ENCODE data around the gene RABL2B. TPM values are rescaled to one million over a fixed set of nuclear protein-coding genes. Genes with fewer than 3 reads are reported as not detected.
"Not testable (repeated sequence)": the region's sequence is repeated elsewhere in the genome, so short reads cannot be mapped to it uniquely, and the experiment has no call there.

Gene RABL2B
- total and polyA plus RNA-seq, 4 donors, result 14.9 to 79.2 (median 50.2) TPM

DNA sequence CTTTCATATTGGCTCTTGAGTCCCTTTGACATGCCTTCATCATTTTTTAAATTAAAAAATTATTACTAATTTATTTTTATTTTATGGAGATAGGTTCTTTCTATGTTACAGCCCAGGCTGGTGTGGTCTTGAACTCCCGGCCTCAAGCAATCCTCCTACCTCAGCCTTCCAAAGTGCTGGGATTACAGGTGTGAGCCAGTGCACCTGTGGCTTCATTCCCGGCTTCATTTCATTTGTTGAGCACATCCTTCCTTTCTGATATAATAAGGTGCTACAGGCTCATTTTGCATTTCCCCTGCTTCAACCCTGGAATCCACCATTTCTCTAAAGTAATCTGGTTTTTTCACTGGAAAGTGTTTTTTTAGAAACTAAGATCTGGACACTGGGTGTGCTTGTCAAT lies 21.6 kb downstream of the RABL2B start:
- not testable (repeated sequence) for H3K27ac ChIP-seq (ENCODE audit: low read depth, low read length); H3K36me3 ChIP-seq (ENCODE audit: control insufficient read depth, insufficient read depth, low read length); H3K4me3 ChIP-seq (ENCODE audit: low read depth, low read length); H3K4me1 ChIP-seq (ENCODE audit: control insufficient read depth, insufficient read depth, low read length); DNase-seq (ENCODE audit: low read depth in 4 of 6, low spot score in 6 of 6); H3K9me3 ChIP-seq (ENCODE audit: control insufficient read depth, insufficient read depth, low read length); H3K27me3 ChIP-seq (ENCODE audit: control insufficient read depth, insufficient read depth, low read length)
- no CpG with 5 or more reads among the region's 2 CpGs for WGBS (ENCODE audit: insufficient coverage)

GRCh38 chr22:50759597-50760341 lies 23.7 kb downstream of the RABL2B start:
- H3K9me3 ChIP-seq (ENCODE audit: control insufficient read depth, insufficient read depth, low read length); H3K27me3 ChIP-seq (ENCODE audit: control insufficient read depth, insufficient read depth, low read length); H3K4me3 ChIP-seq (ENCODE audit: low read depth, low read length); DNase-seq (ENCODE audit: low read depth in 4 of 6, low spot score in 6 of 6); H3K4me1 ChIP-seq (ENCODE audit: control insufficient read depth, insufficient read depth, low read length); H3K27ac ChIP-seq (ENCODE audit: low read depth, low read length); H3K36me3 ChIP-seq (ENCODE audit: control insufficient read depth, insufficient read depth, low read length): not testable (repeated sequence)
- WGBS (ENCODE audit: insufficient coverage), result no CpG with 5 or more reads among the region's 10 CpGs

GRCh38 chr22:50756949-50757491 lies 26.4 kb downstream of the RABL2B start:
- peak in 1 of 6 donors; percentile 14 for DNase-seq (ENCODE audit: low read depth in 4 of 6, low spot score in 6 of 6)
- not testable (repeated sequence) for H3K4me1 ChIP-seq (ENCODE audit: control insufficient read depth, insufficient read depth, low read length); H3K27me3 ChIP-seq (ENCODE audit: control insufficient read depth, insufficient read depth, low read length); H3K27ac ChIP-seq (ENCODE audit: low read depth, low read length); H3K36me3 ChIP-seq (ENCODE audit: control insufficient read depth, insufficient read depth, low read length); H3K9me3 ChIP-seq (ENCODE audit: control insufficient read depth, insufficient read depth, low read length)
- peak overlapping the region; percentile 40 for H3K4me3 ChIP-seq (ENCODE audit: low read depth, low read length)
- WGBS (ENCODE audit: insufficient coverage), result 0% methylated on average over 18 of the region's 24 CpGs

DNA sequence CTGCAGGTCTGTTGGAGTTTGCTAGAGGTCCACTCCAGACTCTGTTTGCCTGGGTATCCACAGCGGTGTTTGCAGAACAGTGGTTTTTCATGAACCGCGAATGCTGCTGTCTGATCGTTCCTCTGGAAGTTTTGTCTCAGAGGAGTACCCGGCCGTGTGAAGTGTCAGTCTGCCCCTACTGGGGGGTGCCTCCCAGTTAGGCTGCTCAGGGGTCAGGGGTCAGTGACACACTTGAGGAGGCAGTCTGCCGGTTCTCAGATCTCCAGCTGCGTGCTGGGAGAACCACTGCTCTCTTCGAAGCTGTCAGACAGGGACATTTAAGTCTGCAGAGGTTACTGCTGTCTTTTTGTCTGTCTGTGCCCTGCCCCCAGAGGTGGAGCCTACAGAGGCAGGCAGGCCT lies 27.0 kb downstream of the RABL2B start:
- not testable (repeated sequence) for H3K4me3 ChIP-seq (ENCODE audit: low read depth, low read length); H3K36me3 ChIP-seq (ENCODE audit: control insufficient read depth, insufficient read depth, low read length); H3K9me3 ChIP-seq (ENCODE audit: control insufficient read depth, insufficient read depth, low read length); H3K27ac ChIP-seq (ENCODE audit: low read depth, low read length); H3K27me3 ChIP-seq (ENCODE audit: control insufficient read depth, insufficient read depth, low read length); H3K4me1 ChIP-seq (ENCODE audit: control insufficient read depth, insufficient read depth, low read length); DNase-seq (ENCODE audit: low read depth in 4 of 6, low spot score in 6 of 6)
- WGBS (ENCODE audit: insufficient coverage), result 11% methylated on average over 5 of the region's 9 CpGs

DNA sequence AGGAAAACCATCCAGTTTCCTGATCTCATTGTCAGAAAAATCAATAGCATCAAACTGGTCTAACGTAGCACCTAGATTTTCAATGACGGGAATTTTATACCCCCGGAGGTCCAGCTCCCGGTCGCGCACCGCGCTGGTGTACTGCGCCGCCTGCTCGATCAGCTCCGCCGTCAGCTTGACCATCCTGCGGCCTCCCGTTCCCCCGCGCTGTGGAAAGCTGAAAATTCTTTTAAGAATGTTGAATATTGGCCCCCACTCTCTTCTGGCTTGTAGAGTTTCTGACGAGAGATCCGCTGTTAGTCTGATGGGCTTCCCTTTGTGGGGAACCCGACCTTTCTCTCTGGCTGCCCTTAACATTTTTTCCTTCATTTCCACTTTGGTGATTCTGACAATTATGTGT lies 28.2 kb downstream of the RABL2B start:
- not testable (repeated sequence) for H3K4me1 ChIP-seq (ENCODE audit: control insufficient read depth, insufficient read depth, low read length); DNase-seq (ENCODE audit: low read depth in 4 of 6, low spot score in 6 of 6); H3K36me3 ChIP-seq (ENCODE audit: control insufficient read depth, insufficient read depth, low read length); H3K27ac ChIP-seq (ENCODE audit: low read depth, low read length); H3K27me3 ChIP-seq (ENCODE audit: control insufficient read depth, insufficient read depth, low read length); H3K9me3 ChIP-seq (ENCODE audit: control insufficient read depth, insufficient read depth, low read length); H3K4me3 ChIP-seq (ENCODE audit: low read depth, low read length)
- 80% methylated on average over 1 of the region's 20 CpGs for WGBS (ENCODE audit: insufficient coverage)

DNA sequence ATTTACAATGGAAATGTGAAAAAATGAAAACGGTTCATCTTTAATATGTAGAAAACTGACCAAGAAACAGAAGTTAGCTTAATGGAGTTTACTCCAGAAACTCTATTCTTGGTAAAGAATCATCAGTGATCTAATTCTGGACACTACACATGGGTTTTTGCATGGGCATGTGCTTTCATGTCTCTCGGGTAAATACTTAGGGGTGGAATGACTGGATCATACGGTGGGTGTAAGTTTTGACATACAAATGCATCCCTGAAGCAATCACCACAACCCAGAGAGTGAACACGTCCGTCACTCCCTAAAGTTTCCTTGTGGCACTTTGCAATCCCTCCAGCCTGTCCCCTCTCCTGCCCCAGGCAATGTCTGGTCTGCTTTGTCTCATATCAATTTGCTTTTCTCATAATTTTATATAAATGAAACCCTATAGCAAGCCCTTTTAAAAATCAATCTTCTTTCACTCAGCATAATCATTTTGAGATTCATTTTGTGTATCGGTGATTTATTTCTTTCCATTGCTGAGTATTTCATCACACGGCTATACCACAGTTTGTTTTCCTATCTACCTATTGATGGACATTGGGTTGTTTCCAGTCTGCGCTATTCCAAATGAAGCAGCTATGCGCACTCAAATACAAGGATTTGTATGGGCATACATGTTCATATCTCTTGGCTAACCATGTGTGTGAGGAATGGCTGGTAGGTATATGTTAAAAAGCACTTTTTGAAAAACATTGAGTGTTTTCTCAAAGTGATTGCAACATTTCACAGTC lies 33.9 kb downstream of the RABL2B start:
- H3K36me3 ChIP-seq (ENCODE audit: control insufficient read depth, insufficient read depth, low read length); H3K9me3 ChIP-seq (ENCODE audit: control insufficient read depth, insufficient read depth, low read length); H3K4me1 ChIP-seq (ENCODE audit: control insufficient read depth, insufficient read depth, low read length); H3K27me3 ChIP-seq (ENCODE audit: control insufficient read depth, insufficient read depth, low read length); H3K4me3 ChIP-seq (ENCODE audit: low read depth, low read length); H3K27ac ChIP-seq (ENCODE audit: low read depth, low read length); DNase-seq (ENCODE audit: low read depth in 4 of 6, low spot score in 6 of 6): not testable (repeated sequence)
- WGBS (ENCODE audit: insufficient coverage), result no CpG with 5 or more reads among the region's 9 CpGs

DNA sequence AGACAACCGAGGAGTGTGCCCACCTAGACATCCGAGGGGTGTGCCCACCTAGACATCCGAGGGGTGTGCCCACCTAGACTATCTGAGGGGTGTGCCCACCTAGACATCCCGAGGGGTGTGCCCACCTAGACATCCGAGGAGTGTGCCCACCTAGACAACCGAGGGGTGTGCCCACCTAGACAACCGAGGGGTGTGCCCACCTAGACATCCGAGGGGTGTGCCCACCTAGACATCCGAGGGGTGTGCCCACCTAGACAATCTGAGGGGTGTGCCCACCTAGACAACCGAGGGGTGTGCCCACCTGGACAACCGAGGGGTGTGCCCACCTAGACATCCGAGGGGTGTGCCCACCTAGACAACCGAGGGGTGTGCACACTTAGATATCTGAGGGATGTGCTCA lies 34.8 kb downstream of the RABL2B start:
- H3K4me3 ChIP-seq (ENCODE audit: low read depth, low read length); H3K27ac ChIP-seq (ENCODE audit: low read depth, low read length); H3K4me1 ChIP-seq (ENCODE audit: control insufficient read depth, insufficient read depth, low read length); DNase-seq (ENCODE audit: low read depth in 4 of 6, low spot score in 6 of 6); H3K36me3 ChIP-seq (ENCODE audit: control insufficient read depth, insufficient read depth, low read length); H3K27me3 ChIP-seq (ENCODE audit: control insufficient read depth, insufficient read depth, low read length); H3K9me3 ChIP-seq (ENCODE audit: control insufficient read depth, insufficient read depth, low read length): not testable (repeated sequence)
- 89% methylated on average over 9 of the region's 13 CpGs for WGBS (ENCODE audit: insufficient coverage)

DNA sequence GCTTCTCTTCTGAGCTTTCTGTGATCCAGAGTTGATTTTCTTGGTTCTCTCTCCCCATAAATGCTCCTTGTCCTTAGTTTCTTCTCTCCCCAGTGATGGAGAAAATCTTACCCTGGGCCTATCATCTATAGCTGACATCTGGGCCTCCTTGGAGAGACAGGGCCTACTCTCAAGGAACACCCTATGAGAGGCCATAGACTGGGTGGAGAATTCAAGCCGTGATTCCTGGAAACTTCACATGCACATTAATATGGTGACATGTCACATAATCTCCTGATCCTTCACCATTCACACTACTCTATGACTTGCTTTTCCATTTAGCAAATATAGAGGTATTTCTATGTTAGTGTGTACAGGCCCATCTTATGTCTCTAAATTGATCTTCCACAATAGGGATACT lies 35.9 kb downstream of the RABL2B start:
- DNase-seq (ENCODE audit: low read depth in 4 of 6, low spot score in 6 of 6); H3K4me1 ChIP-seq (ENCODE audit: control insufficient read depth, insufficient read depth, low read length); H3K27me3 ChIP-seq (ENCODE audit: control insufficient read depth, insufficient read depth, low read length); H3K4me3 ChIP-seq (ENCODE audit: low read depth, low read length); H3K9me3 ChIP-seq (ENCODE audit: control insufficient read depth, insufficient read depth, low read length); H3K27ac ChIP-seq (ENCODE audit: low read depth, low read length); H3K36me3 ChIP-seq (ENCODE audit: control insufficient read depth, insufficient read depth, low read length): not testable (repeated sequence)
- WGBS (ENCODE audit: insufficient coverage), result no CpG with 5 or more reads among the region's 1 CpG

DNA sequence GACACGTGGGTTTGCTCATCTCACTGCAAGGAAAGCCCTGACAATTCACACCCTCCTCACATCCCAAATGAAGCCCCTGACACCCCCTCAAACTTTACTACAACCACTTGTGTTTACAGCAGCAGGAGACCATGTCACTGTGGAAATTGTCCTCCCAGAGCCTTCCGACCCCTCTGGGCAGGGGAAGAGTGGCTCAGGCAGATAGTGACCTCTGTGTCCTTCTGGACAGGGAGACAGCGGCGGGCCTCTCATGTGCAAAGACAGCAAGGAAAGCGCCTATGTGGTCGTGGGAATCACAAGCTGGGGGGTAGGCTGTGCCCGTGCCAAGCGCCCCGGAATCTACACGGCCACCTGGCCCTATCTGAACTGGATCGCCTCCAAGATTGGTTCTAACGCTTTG lies 39.0 kb downstream of the RABL2B start:
- H3K4me1 ChIP-seq (ENCODE audit: control insufficient read depth, insufficient read depth, low read length); H3K9me3 ChIP-seq (ENCODE audit: control insufficient read depth, insufficient read depth, low read length); H3K27me3 ChIP-seq (ENCODE audit: control insufficient read depth, insufficient read depth, low read length); DNase-seq (ENCODE audit: low read depth in 4 of 6, low spot score in 6 of 6); H3K4me3 ChIP-seq (ENCODE audit: low read depth, low read length); H3K36me3 ChIP-seq (ENCODE audit: control insufficient read depth, insufficient read depth, low read length); H3K27ac ChIP-seq (ENCODE audit: low read depth, low read length): not testable (repeated sequence)
- 0% methylated on average over 1 of the region's 12 CpGs for WGBS (ENCODE audit: insufficient coverage)

DNA sequence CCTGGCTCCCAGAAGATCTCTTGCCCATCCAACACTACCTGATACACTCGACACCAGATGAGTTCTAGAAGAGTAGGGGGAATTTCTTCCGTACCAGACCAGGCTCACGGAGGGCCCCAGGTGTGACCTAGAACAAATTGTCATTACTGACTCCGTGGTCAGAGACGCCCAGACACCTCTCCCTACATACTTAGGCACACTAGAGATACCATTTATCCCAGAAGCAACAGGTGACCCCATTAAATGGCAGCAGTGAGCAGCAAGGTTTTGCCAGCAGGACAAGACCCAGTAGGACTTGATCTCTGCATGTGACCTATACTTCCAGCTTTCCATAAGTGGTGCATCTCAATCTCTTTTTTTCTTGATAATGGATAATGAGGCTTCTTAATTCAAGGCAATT lies 42.7 kb downstream of the RABL2B start:
- H3K27me3 ChIP-seq (ENCODE audit: control insufficient read depth, insufficient read depth, low read length); H3K36me3 ChIP-seq (ENCODE audit: control insufficient read depth, insufficient read depth, low read length); H3K4me3 ChIP-seq (ENCODE audit: low read depth, low read length); H3K27ac ChIP-seq (ENCODE audit: low read depth, low read length); DNase-seq (ENCODE audit: low read depth in 4 of 6, low spot score in 6 of 6); H3K4me1 ChIP-seq (ENCODE audit: control insufficient read depth, insufficient read depth, low read length); H3K9me3 ChIP-seq (ENCODE audit: control insufficient read depth, insufficient read depth, low read length): not testable (repeated sequence)
- WGBS (ENCODE audit: insufficient coverage), result 86% methylated on average over 3 of the region's 5 CpGs

Measured in spinal cord (tissue), 10 donors.